Gastroesophageal sphincter (tissue), 3 donors: ENCODE results near the gene OMP.

Source experiments
- CTCF ChIP-seq, 4 experiments: fragments of 200-600 bp in 2 of 4; fragments of 450-650 bp in 2 of 4; sonication (generic) in 1 of 4; IDR thresholded peaks; one replicate each; pipeline ENCODE4 v1.5.1; 2017 to 2019; ENCODE audit warnings: antibody characterized with exemption in 4 of 4, mild to moderate bottlenecking in 2 of 4, moderate library complexity in 2 of 4
- POLR2A ChIP-seq, 2 donors: fragments of 450-650 bp; IDR thresholded peaks; one replicate each; pipeline ENCODE4 v1.6.1; 2017; ENCODE audit warnings: antibody characterized with exemption in 2 of 2, mild to moderate bottlenecking in 2 of 2, moderate library complexity in 1 of 2
- POLR2AphosphoS5 ChIP-seq: sonication (generic); formaldehyde crosslinking; IDR thresholded peaks from one replicate; pipeline ENCODE4 v1.6.1; 2017; ENCODE audit warnings: antibody characterized with exemption

GRCh38 chr11:77121096-77121640, 18.5 kb downstream of the OMP start:
- TF ChIP-seq CTCF (IDR thresholded peaks at IDR 0.05) (no peak), POLR2A (IDR thresholded peaks at IDR 0.05) (no peak), POLR2AphosphoS5 (no peak)
